Dendritic cell treated with granulocyte-macrophage colony-stimulating factor and Interleukin-4, amounts not matched to agents 40 ng/mL and 50 ng/mL, for 4 days (primary cell): ENCODE results near the gene RFC1.
"Not testable (repeated sequence)": the region's sequence is repeated elsewhere in the genome, so short reads cannot be mapped to it uniquely, and the experiment has no call there.

Experiments
- H3K27ac Mint-ChIP-seq: one replicate; pipeline ENCODE4 v1.8.0; 2022; ENCODE audit warnings: mild to moderate bottlenecking, mixed read lengths
- H3K27me3 Mint-ChIP-seq: one replicate; pipeline ENCODE4 v1.8.0; 2022; ENCODE audit warnings: mild to moderate bottlenecking, mixed read lengths
- H3K36me3 Mint-ChIP-seq: one replicate; pipeline ENCODE4 v1.8.0; 2022; ENCODE audit warnings: low read depth, mixed read lengths
- H3K4me1 Mint-ChIP-seq: one replicate; pipeline ENCODE4 v1.8.0; 2022; ENCODE audit warnings: low read depth, mixed read lengths
- H3K4me3 Mint-ChIP-seq: one replicate; pipeline ENCODE4 v1.8.0; 2022; ENCODE audit warnings: mild to moderate bottlenecking, moderate library complexity, mixed read lengths
- H3K9me3 Mint-ChIP-seq: one replicate; pipeline ENCODE4 v1.8.0; 2022; ENCODE audit warnings: mixed read lengths
- intact Hi-C: fragments of 100-400 bp; cut with micrococcal nuclease; formaldehyde crosslinking; loops from one replicate; pipeline ENCODE4 v1.15.0; 2022

Gene RFC1

DNA sequence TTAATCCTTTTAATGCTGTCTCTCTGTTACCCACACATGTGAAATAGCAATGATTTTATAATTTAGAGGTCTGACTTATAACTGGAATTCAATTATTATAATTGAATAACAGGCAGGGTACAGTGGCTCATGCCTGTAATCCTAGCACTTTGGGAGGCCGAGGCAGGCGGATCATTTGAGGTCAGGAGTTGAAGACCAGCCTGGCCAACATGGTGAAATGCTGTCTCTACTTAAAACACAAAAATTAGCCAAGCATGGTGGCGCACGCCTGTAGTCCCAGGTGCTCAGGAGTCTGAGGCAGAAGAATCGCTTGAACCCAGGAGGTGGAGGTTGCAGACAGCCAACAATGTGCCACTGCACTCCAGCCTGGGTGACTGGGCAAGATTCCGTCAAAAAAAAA is 88.5 kb downstream of the RFC1 start:
- H3K27ac Mint-ChIP-seq, H3K4me3 Mint-ChIP-seq, H3K4me1 Mint-ChIP-seq, H3K27me3 Mint-ChIP-seq, H3K9me3 Mint-ChIP-seq, intact Hi-C loops, H3K36me3 Mint-ChIP-seq: not testable (repeated sequence)

DNA sequence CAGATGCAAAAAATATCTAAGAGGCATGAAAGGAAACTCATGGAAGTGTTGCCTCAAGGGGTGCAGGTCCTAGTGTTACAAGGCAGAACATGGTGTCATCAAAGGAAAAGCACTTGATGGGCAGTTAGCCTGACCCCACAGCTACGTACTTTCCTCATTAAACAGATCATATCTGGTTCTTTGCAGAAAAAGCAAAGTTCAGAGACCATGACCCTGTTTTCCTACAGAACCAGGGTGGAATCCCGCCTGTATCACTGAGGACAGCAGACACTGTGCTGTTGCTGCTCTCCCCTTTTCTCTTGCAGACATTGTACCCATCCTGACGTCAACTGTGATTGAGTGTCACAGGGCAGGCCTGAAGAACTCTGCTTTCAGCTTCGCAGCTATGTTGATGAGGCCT is 91.7 kb downstream of the RFC1 start:
- Mint-ChIP-seq H3K27ac (no peak overlapping the region), H3K4me3 (no peak overlapping the region), H3K9me3 (no peaks in the 10 kb centered on the region), H3K27me3 (no peaks in the 10 kb centered on the region), H3K4me1 (no peaks in the 10 kb centered on the region), H3K36me3 (peaks cover 4% of the 10 kb centered on the region)
- intact Hi-C loops, result no loop called here

DNA sequence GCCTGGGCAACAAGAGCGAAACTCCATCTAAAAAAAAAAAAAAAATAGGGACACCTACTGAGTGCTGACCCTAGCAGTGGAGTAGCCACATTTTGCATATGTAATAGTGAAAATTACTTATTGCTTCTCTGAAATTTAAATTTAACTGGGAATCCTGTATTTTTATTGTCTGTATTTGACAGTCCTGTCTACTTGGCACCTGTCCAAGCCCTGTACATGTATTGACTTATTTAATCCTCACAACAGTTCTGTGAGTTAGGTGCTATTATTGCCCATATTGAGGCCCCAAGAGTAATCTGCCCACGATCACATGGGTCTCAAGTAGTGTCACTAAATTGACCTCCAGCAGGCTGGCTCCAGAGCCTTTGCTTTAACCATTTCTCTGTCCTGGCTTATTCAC is 102.3 kb downstream of the RFC1 start:
- intact Hi-C loops, result no loop called here
- Mint-ChIP-seq H3K27me3 (no peaks in the 10 kb centered on the region), H3K4me1 (no peaks in the 10 kb centered on the region), H3K36me3 (no peaks in the 10 kb centered on the region), H3K27ac (no peak overlapping the region), H3K9me3 (no peaks in the 10 kb centered on the region), H3K4me3 (no peak overlapping the region)

DNA sequence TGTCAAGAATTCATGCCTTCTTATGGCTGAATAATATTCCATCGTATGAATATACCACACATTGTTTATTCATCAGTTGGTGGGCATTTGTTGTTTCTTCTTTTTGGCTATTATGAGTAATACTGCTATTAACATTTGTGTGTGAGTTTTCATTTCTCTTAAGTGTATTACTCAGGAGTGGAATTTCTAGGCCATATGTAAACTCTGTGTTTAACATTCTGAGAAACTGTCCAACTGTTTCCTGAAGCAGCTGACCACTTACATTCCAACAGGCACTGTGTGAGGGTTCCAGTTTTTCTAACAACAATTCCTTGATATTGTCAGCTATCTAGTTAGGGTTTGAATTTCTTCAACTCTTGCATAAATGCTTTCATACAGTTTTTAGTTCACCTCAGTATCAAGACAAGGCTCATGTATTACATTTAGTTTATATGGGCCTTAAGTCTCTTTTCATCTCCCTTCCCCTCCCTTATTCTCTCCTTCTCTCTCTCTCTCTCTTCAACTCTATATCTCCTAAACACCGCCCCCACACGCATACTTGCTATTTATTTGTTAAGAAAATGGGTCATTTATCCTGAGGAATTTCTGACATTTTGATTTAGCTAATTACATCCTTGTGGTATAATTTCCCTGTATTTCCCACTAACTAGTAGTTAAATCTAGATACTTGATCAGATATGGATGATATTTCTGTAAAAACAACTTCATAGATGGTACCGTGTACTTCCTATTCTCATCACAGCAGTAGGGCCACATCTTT is 106.4 kb downstream of the RFC1 start:
- H3K9me3 Mint-ChIP-seq, result no peaks in the 10 kb centered on the region
- no peak overlapping the region for H3K27ac Mint-ChIP-seq
- H3K27me3 Mint-ChIP-seq, result no peaks in the 10 kb centered on the region
- H3K4me3 Mint-ChIP-seq, result no peak overlapping the region
- intact Hi-C loops, result no loop called here
- H3K36me3 Mint-ChIP-seq, result no peaks in the 10 kb centered on the region
- H3K4me1 Mint-ChIP-seq, result no peaks in the 10 kb centered on the region

DNA sequence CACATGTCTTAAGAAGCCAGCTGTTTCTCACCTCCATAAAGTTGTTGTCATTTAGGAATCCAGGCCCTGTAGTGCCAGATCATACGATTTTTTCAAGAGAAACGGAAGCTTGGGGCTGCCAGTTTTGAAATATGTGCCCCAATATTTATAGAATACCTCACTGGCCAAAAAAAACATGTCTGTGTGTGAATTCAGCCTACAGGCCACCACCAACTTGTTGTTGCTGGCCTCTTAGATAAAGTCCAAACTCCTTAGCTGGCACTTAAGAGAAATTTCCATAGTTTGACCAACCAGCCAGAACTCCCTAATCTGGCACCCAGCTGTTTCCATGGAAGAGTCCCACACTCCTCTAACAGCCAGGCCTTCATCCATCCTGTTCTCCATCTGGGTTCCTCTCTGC is 109.7 kb downstream of the RFC1 start:
- H3K4me1 Mint-ChIP-seq, result no peaks in the 10 kb centered on the region
- no peaks in the 10 kb centered on the region for H3K36me3 Mint-ChIP-seq
- no peaks in the 10 kb centered on the region for H3K9me3 Mint-ChIP-seq
- intact Hi-C loops, result no loop called here
- no peak overlapping the region for H3K27ac Mint-ChIP-seq
- H3K27me3 Mint-ChIP-seq, result no peaks in the 10 kb centered on the region
- H3K4me3 Mint-ChIP-seq, result no peak overlapping the region

DNA sequence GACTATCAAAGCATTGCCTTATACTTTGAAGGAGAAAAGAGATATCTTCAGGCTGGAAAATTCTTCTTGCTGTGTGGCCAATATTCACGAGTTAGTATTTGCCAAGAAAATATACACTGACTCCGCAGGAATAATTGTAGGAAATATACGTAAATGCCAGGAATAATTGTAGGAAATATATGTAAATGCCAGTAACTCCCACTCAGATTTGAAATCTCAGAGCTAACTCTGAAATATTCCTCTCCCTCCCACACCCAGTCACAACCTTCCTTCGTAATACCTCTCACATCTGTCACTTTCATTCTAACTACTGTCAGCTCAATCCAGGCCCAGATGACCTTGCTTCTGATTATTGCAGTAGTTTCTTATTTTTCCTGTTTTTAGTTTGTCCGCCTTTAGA is 110.3 kb downstream of the RFC1 start:
- intact Hi-C loops, result no loop called here
- no peaks in the 10 kb centered on the region for H3K9me3 Mint-ChIP-seq
- no peaks in the 10 kb centered on the region for H3K27me3 Mint-ChIP-seq
- no peaks in the 10 kb centered on the region for H3K36me3 Mint-ChIP-seq
- no peaks in the 10 kb centered on the region for H3K4me1 Mint-ChIP-seq
- H3K4me3 Mint-ChIP-seq, result no peak overlapping the region
- H3K27ac Mint-ChIP-seq, result no peak overlapping the region

DNA sequence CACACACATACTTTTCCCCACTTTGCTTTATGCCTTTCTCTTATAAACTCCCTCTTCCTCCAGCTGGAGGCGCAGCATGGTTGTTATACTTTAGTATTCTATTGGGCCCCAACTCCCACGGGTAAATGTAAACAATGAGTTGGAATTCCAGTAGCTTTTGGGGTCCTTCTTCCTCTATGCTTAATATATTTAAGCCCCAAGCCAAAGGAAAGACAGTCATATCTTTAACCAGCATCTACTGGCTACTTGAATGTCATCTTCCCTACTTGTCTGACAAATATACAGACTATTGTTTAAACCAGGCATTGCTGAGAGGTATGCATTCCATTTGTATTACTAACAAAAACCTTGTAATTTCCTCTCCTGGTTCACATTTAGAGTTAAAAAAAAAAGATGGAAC is 110.9 kb downstream of the RFC1 start:
- no peaks in the 10 kb centered on the region for H3K36me3 Mint-ChIP-seq
- no peaks in the 10 kb centered on the region for H3K4me1 Mint-ChIP-seq
- intact Hi-C loops, result no loop called here
- no peaks in the 10 kb centered on the region for H3K9me3 Mint-ChIP-seq
- no peak overlapping the region for H3K27ac Mint-ChIP-seq
- no peaks in the 10 kb centered on the region for H3K27me3 Mint-ChIP-seq
- H3K4me3 Mint-ChIP-seq, result no peak overlapping the region

DNA sequence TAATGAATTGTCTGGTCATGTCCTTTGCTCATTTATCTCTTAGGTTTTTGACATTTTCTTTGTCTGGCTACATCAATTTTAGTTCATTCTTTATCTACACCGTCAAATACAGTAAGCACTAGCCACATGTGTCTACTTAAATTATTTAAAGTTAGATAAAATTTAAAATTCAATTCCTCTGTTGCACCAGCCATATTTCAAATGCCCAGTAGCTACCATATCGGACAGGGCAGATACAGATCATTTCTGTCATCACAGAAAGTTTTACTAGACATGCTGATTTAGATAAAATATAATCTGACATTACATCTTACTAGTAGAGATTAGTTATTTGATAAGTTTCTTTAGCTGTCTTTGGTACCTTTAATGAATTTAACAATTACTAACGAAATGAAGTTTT is 122.7 kb downstream of the RFC1 start:
- peaks cover 22% of the 10 kb centered on the region for H3K9me3 Mint-ChIP-seq
- H3K4me3 Mint-ChIP-seq, result no peak overlapping the region
- intact Hi-C loops, result no loop called here
- H3K27me3 Mint-ChIP-seq, result no peaks in the 10 kb centered on the region
- no peaks in the 10 kb centered on the region for H3K4me1 Mint-ChIP-seq
- peaks cover 4% of the 10 kb centered on the region for H3K36me3 Mint-ChIP-seq
- no peak overlapping the region for H3K27ac Mint-ChIP-seq
